ENCODE data around the gene BCKDK.
"Not testable (repeated sequence)": the region's sequence is repeated elsewhere in the genome, so short reads cannot be mapped to it uniquely, and the experiment has no call there.

Gene BCKDK

DNA sequence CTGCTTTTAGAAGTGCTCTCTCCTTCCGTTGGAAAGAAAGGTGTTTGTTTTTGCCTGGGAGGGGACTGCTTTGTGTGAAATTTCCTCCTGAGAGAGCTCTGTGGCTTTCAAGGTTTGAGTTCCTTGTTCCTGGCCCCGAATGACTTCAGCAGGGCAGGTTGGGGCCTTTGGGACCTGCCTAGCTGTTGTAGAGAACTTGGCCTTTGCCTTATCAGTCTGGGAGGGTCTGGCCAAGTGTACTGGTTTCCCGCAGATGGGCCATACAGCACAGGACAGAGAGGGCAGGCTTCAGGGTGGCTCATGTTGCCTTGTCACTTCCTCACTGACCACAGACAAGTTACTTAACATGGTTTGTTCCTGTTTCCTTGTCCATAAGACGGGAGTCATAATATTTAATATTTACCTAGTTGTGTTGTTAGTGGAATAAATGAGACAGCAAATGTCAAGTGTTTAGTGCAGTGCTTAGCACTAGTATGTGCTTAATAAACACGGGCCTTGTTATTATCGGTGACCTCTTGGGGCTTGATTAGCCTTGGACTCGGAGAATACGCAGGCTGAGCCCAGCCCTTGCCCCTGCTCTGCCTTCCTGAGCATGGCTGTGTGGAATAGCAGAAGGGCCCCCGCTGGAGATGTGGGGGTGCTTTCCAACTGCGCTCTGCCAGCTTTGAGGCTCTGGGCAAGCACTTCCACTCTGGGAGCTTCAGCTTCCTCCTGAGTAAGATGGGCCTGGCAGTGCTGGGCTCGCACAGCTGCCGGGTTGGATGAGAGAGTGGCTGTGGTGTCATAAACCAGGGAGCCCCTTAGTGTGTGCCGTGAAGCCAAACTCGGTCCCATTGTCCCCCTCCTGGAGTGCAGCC lies 20.8 kb downstream of the BCKDK start:
- no peak for DNase-seq

DNA sequence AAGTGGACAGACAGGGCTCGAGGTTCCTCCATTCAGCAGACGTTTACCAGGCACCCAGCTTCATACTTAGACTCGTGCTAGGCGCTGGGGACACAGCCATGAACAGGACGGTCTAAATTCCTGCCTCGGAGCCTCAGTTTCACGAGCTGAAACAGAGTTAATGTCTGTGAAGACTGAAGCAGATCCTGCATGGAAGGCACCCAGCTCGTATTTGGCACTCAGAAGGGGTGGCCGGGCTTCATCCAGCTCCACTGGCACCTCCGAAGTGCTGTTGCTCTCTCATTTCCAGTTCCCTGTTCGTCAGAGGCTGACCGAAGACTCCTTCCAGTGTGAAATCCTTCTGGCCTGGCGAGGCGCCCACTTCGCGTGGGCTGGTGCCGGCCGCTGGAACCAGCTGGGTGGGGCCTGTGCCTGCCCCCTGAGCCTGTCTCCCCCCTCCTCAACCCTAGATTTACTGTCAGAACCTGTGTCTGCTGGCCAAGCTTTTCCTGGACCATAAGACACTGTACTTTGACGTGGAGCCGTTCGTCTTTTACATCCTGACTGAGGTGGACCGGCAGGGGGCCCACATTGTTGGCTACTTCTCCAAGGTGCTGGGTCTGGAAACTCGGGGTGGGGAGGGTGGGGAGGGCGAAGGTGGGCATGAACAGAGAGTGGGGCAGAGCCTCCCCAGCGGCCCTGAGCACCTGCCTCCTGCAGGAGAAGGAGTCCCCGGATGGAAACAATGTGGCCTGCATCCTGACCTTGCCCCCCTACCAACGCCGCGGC lies 21.6 kb downstream of the BCKDK start:
- no peak for DNase-seq

DNA sequence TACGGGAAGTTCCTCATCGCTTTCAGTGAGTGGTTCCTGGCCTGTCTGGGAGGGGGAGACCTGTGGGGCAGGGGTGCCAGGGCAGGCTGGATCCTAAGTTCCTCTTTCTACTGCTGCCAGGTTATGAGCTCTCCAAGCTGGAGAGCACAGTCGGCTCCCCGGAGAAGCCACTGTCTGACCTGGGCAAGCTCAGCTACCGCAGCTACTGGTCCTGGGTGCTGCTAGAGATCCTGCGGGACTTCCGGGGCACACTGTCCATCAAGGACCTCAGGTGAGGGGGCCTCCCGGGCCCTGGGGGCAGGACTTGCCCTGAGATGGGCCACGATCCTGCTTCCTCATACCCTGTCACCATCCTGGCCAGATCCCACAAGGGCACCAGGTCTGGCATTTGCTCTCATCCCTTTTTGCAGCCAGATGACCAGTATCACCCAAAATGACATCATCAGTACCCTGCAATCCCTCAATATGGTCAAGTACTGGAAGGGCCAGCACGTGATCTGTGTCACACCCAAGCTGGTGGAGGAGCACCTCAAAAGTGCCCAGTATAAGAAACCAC lies 22.2 kb downstream of the BCKDK start:
- DNase-seq: no peak

GRCh38 chr16:31130899-31131298 lies 22.7 kb downstream of the BCKDK start:
- no peak for DNase-seq

- DNase-seq: no peak
These were observed 23.2 kb downstream of the BCKDK start for GRCh38 chr16:31131416-31131815.

DNA sequence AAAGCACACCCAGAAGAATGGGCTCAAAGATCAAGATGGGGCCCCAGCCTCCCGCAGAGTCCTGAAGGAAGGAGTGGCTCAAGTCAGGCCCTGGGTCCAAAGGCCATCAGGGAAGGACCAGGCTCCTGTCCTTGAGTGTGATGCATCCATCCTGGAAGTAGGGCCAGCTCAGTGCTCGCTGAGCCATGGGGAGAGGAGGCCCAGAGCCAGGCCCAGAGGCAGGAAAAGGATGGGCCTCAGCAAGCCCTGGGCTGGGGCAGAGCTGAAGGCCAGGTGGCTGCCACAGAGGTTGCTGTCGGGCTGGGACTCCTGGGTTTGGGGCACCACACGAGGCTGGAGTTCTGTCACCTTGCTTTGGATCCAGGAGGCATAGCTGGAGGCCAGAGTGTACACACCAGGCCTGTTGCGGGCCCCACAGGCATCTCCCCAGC lies 23.7 kb downstream of the BCKDK start:
- no peak for DNase-seq

- no peak for DNase-seq
These were observed 24.3 kb downstream of the BCKDK start for GRCh38 chr16:31132303-31132979.

DNA sequence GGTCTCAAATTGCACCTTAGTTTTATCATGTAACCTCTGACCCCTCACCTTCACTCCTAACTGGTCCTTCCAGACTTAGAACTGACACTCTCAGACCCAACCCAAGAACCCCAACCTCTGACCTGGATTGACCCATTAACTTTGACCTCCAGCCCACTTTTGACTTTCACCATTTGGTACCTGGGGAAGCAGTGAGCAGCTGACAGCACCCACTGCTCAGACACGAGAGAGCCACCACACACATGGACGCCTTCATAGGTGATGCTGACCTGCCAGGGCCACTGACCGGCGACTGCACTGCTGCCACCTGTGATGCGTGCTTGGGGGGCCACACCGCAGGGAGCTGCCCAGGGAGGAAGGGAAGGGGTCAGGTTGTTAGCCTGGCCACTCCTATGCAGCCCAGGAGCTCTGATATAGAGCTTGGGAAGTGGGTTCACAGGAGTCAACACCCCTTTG lies 24.9 kb downstream of the BCKDK start:
- DNase-seq: no peak

DNA sequence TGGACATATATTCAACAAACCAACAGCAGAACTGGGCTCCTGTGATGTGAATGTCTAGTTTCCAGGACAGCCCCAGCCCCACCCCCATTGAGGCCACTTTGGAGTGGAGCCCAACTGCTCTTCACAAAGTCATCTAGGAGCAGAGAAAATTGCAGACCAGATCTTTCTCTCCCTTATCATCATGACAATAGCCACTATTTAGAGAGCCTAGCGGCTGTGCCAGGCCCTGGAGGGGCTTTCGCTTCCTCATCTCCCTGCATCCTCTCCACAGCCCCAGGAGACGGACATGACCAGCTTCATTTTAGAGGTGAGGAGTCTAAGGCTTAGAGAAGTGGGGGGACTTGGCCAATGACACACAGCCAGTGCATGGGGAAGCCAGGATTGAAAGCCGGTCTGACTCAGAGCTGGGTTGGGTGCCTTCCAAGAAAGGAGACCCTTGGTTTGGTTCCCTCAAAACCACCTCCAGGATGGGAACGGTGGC lies 25.9 kb downstream of the BCKDK start:
- no peak for DNase-seq

- no peak for DNase-seq
These were observed 26.7 kb downstream of the BCKDK start for GRCh38 chr16:31134625-31135534.

DNA sequence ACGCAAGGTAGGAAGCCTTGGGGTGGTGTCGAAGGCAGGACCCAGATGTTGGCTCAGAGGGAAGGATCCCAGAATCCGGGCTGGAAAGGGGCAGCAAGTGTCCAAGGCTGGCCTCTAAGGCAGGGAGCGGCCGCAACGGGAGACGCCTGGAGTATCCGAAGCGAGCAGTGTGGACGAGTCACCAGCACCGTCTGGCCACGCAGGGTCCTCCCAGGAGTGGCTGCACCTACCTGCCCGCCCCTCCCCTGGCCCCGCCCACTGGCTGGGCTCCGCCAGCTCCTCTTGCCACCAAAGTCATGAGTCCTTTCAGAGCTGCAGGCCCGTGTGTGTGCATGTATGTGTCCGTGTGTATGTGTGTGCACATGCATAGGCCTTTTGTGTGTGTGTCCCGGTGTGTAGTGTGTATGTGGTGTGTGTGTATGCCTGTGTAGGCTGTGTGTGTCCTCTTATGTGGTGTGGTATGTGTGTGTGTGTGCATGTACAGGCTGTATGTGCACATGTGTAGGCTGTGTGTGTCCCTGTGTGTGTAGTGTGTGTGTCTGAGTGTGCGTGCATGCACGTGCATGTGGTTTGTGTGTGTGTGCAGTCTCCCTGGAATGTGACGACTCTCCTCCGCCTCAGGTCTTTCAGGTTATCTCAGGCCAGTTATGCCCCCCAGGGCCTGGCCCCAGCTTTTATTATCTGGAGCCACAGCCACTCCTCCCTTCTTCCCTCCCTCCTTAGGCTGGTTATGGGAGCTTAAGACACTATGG lies 27.5 kb downstream of the BCKDK start, which contains the start of gene PRSS8:
Gene PRSS8 (minus strand): TSS at position 193 of the 752 bp plus-strand sequence. CDS start 229 bp downstream, outside the sequence.
- no peak for DNase-seq

DNA sequence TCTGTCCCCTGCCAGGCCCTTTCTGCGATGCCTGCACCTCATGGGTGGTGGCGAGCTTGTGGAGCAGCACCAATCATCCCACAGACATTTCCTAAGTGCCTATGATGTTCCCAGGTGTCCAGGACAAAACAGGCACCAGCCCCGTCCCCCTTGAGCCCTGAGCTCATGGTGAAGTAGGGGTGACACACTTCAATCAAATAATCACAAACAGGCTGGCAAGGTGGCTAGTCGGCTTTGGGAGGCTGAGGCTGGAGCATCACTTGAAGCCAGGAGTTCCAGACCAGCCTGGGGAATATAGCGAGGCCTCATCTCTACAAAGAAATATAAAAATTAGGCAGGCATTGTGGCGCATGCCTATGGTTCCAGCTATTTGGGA lies 28.1 kb downstream of the BCKDK start:
- DNase-seq: no peak

- not testable (repeated sequence) for DNase-seq
These were observed 28.8 kb downstream of the BCKDK start for GRCh38 chr16:31136822-31137499.

- DNase-seq: no peak
These were observed 30.7 kb downstream of the BCKDK start for GRCh38 chr16:31138621-31139578.

DNA sequence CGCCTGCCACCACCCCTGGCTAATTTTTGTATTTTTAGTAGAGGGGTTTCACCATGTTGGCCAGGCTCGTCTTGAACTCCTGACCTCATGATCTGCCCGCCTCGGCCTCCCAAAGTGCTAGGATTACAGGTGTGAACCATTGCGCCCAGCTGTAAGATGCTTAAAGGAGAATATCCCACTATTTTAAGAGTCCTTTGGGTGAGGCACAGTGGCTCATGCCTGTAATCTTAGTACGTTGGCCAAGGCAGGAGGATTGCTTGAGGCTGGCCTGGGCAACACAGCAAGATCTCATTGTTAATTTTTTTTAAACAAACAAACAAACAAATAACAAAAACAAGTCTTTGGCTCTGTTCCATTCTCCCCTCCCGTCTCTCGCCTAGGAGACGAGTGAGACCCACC lies 32.9 kb downstream of the BCKDK start:
- not testable (repeated sequence) for DNase-seq

GRCh38 chr16:31141489-31142108 lies 33.4 kb downstream of the BCKDK start:
- no peak for DNase-seq

DNA sequence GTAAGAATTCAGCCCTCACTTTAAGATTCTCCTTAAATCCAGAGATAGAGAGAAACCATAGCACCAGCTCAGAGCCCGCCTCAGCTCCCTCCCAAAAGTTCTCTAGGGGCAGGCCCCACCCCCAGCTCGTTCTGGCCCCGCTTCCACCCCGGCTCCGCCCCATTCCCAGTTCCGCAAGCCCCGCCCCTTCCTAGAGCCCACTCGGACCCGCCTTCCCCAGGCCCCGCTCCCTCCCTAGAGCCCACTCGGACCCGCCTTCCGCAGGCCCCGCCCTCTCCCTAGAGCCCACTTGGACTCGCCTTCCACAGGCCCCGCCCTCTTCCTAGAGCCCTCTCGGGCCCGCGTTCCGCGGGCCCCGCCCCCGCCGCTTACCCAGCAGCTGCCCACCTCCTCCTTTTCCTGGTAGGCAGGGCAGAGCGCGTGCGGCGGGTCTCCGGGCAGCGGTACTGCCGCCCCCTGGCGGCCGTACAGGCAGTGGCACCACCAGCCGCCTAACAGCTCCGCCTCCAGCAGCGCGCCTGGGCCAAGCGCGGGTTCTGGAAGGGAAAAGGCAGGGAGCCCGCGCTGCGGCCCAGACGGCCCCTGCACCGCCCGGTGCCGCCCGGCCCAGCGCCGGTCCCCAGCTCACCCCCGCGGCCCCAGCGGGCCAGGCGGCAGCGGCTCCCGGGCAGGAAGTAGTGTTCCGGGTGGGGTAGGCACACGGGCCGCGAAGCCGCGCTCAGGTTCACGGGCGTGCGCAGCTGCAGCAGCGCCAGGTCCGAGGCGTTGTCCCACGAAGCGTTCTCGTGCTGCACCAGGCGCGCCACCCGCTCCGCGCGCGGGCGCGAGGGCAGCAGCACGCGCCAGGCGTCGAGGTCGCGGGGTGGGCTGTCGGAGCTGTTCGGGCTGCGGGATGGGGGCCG lies 34.2 kb downstream of the BCKDK start:
- peak; percentile 90 to 98 (median 96) for DNase-seq

Measured in T-helper 2 cell (primary cell).